Upper lobe of left lung (tissue), 6 donors: Measurements from ENCODE around the gene MAF. TPM values are rescaled to one million over a fixed set of nuclear protein-coding genes. Genes with fewer than 3 reads are reported as not detected.

Experiments used
- ATAC-seq, 2 donors: fragments of 200-7000 bp; cut with Tn5 transposase; one replicate each; pipeline ENCODE4 v1.9.1; 2022; ENCODE audit warnings: mild to moderate bottlenecking in 2 of 2, moderate library complexity in 2 of 2; ENCODE audit not compliant: low FRiP score in 2 of 2
- DNase-seq, 2 donors: peaks; one replicate each; pipeline ENCODE4 v3.0.0-alpha.2; 2019 to 2020
- H3K27ac ChIP-seq, 4 donors: fragments of 200-600 bp; sonication (generic); one replicate each; pipeline ENCODE4 v1.5.1; 2016 to 2019
- H3K27me3 ChIP-seq, 4 donors: fragments of 200-600 bp; sonication (generic); one replicate each; pipeline ENCODE4 v1.5.1; 2017 to 2019
- H3K36me3 ChIP-seq, 4 donors: fragments of 200-600 bp; sonication (generic); one replicate each; pipeline ENCODE4 v1.5.1; 2016 to 2019
- H3K4me1 ChIP-seq, 4 donors: fragments of 200-600 bp; sonication (generic); one replicate each; pipeline ENCODE4 v1.5.1; 2018 to 2019
- H3K4me3 ChIP-seq, 4 donors: fragments of 200-600 bp; sonication (generic); one replicate each; pipeline ENCODE4 v1.5.1; 2017 to 2019; ENCODE audit warnings: mild to moderate bottlenecking in 2 of 4, moderate library complexity in 1 of 4
- H3K9me3 ChIP-seq, 4 donors: fragments of 200-600 bp; sonication (generic); one replicate each; pipeline ENCODE4 v1.5.1; 2018 to 2019
- EP300 ChIP-seq, 4 donors: sonication (generic); formaldehyde crosslinking; IDR thresholded peaks; one replicate each; pipeline ENCODE4 v1.5.1; 2017; ENCODE audit warnings: antibody characterized with exemption in 4 of 4, control low read depth in 2 of 4
- POLR2A ChIP-seq, 4 donors: fragments of 450-650 bp; IDR thresholded peaks; one replicate each; pipeline ENCODE4 v1.5.1; 2016 to 2017; ENCODE audit warnings: antibody characterized with exemption in 4 of 4, mild to moderate bottlenecking in 2 of 4
- POLR2AphosphoS5 ChIP-seq, 2 donors: sonication (generic); formaldehyde crosslinking; IDR thresholded peaks; one replicate each; pipeline ENCODE4 v1.5.1; 2017; ENCODE audit warnings: antibody characterized with exemption in 2 of 2
- WGBS, 2 donors: methylation state at CpG; one replicate each; pipeline ENCODE4 v1.1.5; 2017 to 2018; 5-methylcytosine and 5-hydroxymethylcytosine counted together
- total RNA-seq, 6 donors: library from RNA; depleted of rRNA in 4 of 6; stranded (reverse); fragments of >200 nt in 4 of 6; gene quantifications; one replicate each; pipeline versions ENCODE4 v1.1.0 to v1.2.1, GENCODE V29; 2016 to 2021
- TF ChIP-seq, protein P1 (sequence below), 6 experiments: fragments of 450-650 bp in 4 of 6; fragments of 200-600 bp in 2 of 6; sonication (generic) in 2 of 6; IDR thresholded peaks; one replicate each; pipeline ENCODE4 v1.5.1; 2016 to 2019; ENCODE audit warnings: antibody characterized with exemption in 6 of 6
- donor health status: DM: no; HTN: no; CAD: no; lungs with moderate emphysema.
- donor health status: DM: no; HTN: yes; CAD: no; lungs with severe emphysema.

The MAF gene
- total RNA-seq, 6 donors from 2014 or later = 21.1 to 90.1 (median 57.4) TPM

DNA sequence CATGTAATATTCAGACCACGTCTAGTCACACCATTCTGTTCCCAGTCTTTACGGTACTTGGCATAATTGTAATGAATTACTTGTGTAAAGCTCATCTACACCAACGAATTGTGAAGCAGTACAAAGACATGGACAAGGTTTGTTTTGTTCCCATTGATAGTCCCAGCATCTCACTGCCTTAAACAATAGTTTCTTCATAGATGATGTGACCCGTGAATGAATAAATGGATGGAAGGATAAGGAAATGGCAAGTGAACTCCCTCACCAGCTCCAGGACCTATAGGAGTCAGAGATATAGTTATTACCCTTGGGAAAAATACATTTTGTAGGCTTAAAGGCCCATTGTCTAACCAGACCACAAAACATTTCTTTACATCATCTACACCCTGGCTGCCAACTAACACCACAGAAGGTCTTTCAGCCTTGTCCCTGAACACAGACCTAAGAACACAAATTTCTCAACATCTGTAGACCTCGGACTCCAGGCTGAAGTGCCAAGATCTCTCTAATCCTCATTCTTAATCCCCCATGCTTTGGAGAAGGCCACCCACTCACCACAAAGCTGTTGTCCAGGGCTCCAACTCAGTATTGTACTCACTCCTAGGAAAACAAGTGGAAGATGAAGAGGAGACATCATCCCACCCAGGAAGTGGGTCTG is 38.2 kb downstream of the MAF start:
- no peak for TF ChIP-seq POLR2A (IDR thresholded peaks at IDR 0.05)
- no peak for TF ChIP-seq EP300 (IDR thresholded peaks at IDR 0.05)
- TF ChIP-seq, protein P1, sequence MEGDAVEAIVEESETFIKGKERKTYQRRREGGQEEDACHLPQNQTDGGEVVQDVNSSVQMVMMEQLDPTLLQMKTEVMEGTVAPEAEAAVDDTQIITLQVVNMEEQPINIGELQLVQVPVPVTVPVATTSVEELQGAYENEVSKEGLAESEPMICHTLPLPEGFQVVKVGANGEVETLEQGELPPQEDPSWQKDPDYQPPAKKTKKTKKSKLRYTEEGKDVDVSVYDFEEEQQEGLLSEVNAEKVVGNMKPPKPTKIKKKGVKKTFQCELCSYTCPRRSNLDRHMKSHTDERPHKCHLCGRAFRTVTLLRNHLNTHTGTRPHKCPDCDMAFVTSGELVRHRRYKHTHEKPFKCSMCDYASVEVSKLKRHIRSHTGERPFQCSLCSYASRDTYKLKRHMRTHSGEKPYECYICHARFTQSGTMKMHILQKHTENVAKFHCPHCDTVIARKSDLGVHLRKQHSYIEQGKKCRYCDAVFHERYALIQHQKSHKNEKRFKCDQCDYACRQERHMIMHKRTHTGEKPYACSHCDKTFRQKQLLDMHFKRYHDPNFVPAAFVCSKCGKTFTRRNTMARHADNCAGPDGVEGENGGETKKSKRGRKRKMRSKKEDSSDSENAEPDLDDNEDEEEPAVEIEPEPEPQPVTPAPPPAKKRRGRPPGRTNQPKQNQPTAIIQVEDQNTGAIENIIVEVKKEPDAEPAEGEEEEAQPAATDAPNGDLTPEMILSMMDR (IDR thresholded peaks at IDR 0.05) = no peak
- no peak for TF ChIP-seq POLR2AphosphoS5 (IDR thresholded peaks at IDR 0.05)
- DNase-seq (no peak), ATAC-seq (no peak)
- no peak overlapping the region for H3K27ac ChIP-seq
- H3K4me3 ChIP-seq = no peak overlapping the region
- no peaks in the 10 kb centered on the region for H3K27me3 ChIP-seq
- H3K9me3 ChIP-seq = no peaks in the 10 kb centered on the region
- no peaks in the 10 kb centered on the region for H3K36me3 ChIP-seq
- 86 to 96% methylated on average over 5 of the region's 5 CpGs for WGBS, 2 donors
- H3K4me1 ChIP-seq = no peaks in the 10 kb centered on the region

DNA sequence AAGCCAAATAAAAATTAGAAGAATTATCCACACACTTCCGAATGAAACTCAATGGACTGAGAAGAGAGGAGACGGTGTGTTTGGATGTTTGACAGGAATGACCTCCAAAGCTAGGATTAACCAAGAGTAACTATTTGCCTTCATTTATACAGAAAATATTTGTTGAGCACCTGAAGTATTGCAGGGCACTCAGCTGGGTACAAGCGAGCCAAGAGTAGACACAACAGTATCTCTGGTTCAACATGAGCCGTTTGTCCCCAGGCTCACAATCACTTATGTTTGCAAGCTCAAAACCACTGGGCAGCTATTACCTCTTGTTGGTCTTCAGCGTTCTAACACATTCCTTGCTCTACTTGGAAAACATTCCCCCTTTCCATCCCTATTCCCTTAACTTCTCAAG is 38.8 kb downstream of the MAF start:
- no peaks in the 10 kb centered on the region for H3K4me1 ChIP-seq
- H3K9me3 ChIP-seq = no peaks in the 10 kb centered on the region
- WGBS, 2 donors = 79 to 84% methylated on average over 5 of the region's 5 CpGs
- TF ChIP-seq, protein P1 (IDR thresholded peaks at IDR 0.05) = no peak
- TF ChIP-seq POLR2A (IDR thresholded peaks at IDR 0.05) (no peak), POLR2AphosphoS5 (IDR thresholded peaks at IDR 0.05) (no peak), EP300 (IDR thresholded peaks at IDR 0.05) (no peak)
- no peak overlapping the region for H3K27ac ChIP-seq
- H3K36me3 ChIP-seq = no peaks in the 10 kb centered on the region
- no peak for DNase-seq
- no peaks in the 10 kb centered on the region for H3K27me3 ChIP-seq
- no peak overlapping the region for H3K4me3 ChIP-seq
- no peak for ATAC-seq

DNA sequence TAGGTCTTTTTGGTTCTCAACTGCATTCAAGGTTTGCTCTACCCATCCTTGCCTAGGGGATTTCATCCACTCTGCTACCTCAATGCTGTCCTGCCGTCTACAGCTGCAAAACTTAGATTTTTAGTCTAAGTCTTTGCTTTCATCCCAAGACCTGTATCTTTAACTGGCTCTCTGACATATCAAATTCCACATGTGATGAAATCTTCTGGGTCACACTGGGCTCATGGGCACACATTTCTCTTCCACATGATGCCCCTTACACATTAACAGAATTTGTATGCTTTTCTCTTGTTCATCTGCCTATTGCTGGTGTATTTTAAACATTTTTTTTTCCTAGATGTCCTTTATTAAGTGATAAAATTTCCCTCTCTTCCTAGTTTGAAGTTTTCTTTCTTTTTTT is 39.6 kb downstream of the MAF start:
- Histone ChIP-seq H3K4me3 (no peak overlapping the region), H3K27me3 (no peaks in the 10 kb centered on the region), H3K9me3 (no peaks in the 10 kb centered on the region), H3K4me1 (no peaks in the 10 kb centered on the region), H3K27ac (no peak overlapping the region), H3K36me3 (no peaks in the 10 kb centered on the region)
- TF ChIP-seq, protein P1 (IDR thresholded peaks at IDR 0.05) = no peak
- TF ChIP-seq POLR2AphosphoS5 (IDR thresholded peaks at IDR 0.05) (no peak), EP300 (IDR thresholded peaks at IDR 0.05) (no peak), POLR2A (IDR thresholded peaks at IDR 0.05) (no peak)
- DNase-seq = no peak
- no peak for ATAC-seq
- 84 to 94% methylated on average over 1 of the region's 1 CpG for WGBS, 2 donors

DNA sequence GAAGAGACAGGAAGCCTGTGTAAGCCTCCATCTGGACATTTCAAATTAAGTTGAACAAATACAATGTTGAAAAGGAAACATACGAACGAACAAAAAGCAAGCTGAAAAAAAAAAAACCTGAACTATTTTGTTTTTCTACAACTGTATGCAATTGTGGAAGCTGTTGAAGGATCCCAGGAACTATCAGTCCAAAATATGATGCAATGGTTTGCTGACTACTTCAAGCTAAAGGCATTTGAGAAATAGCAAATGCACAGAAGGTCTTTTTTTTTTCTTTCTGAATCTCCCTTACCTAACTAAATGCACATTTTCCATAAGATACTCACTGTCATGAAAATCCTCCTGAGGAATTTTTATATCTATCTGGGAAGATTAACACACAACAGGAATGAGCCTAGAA is 40.2 kb downstream of the MAF start:
- H3K27me3 ChIP-seq = no peaks in the 10 kb centered on the region
- no peaks in the 10 kb centered on the region for H3K9me3 ChIP-seq
- WGBS, 2 donors = 62 to 75% methylated on average over 2 of the region's 2 CpGs
- H3K4me3 ChIP-seq = no peak overlapping the region
- no peaks in the 10 kb centered on the region for H3K4me1 ChIP-seq
- ATAC-seq (no peak), DNase-seq (no peak)
- no peak overlapping the region for H3K27ac ChIP-seq
- no peak for TF ChIP-seq POLR2A (IDR thresholded peaks at IDR 0.05)
- no peak for TF ChIP-seq POLR2AphosphoS5 (IDR thresholded peaks at IDR 0.05)
- no peak for TF ChIP-seq EP300 (IDR thresholded peaks at IDR 0.05)
- TF ChIP-seq, protein P1 (IDR thresholded peaks at IDR 0.05) = no peak
- no peaks in the 10 kb centered on the region for H3K36me3 ChIP-seq

DNA sequence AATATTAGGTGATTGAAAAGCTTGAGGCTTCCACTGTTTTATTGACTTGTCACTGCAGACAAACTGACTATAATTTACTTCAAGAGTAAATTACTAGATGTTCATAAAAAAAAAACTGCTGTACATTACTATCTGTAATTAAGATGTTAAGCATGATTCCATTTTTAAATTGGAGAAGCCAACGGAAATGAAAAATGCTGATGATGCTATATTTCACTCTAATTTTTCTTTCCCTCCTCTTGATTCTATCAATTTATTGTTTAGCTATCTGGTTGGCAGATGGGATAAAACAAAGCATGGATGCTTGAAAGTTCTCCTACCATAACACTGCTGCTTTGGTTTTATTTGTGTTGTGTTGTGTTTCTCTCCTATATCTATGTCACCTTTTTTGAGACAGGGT is 41.0 kb downstream of the MAF start:
- Histone ChIP-seq H3K9me3 (no peaks in the 10 kb centered on the region), H3K36me3 (no peaks in the 10 kb centered on the region), H3K4me1 (no peaks in the 10 kb centered on the region), H3K27ac (no peak overlapping the region), H3K27me3 (no peaks in the 10 kb centered on the region), H3K4me3 (no peak overlapping the region)
- 89 to 96% methylated on average over 1 of the region's 1 CpG for WGBS, 2 donors
- DNase-seq = no peak
- ATAC-seq = no peak
- no peak for TF ChIP-seq POLR2A (IDR thresholded peaks at IDR 0.05)
- TF ChIP-seq, protein P1 (IDR thresholded peaks at IDR 0.05) = no peak
- no peak for TF ChIP-seq EP300 (IDR thresholded peaks at IDR 0.05)
- TF ChIP-seq POLR2AphosphoS5 (IDR thresholded peaks at IDR 0.05) = no peak
